WTC11 (cell line): ENCODE data around the gene PGS1. TPM values are rescaled to one million over a fixed set of nuclear protein-coding genes. Genes with fewer than 3 reads are reported as not detected.

Experiments used
- ATAC-seq: fragments of 200-7000 bp; cut with Tn5 transposase; 2 replicates; pipeline ENCODE4 v1.10.0; 2021; ENCODE audit warnings: mild to moderate bottlenecking, moderate library complexity
- CTCF ChIA-PET: fragments of 300-600 bp; sonication (Branson Sonifier 250); formaldehyde crosslinking; loops from one replicate; lab custom pipeline; 2021; ENCODE audit warnings: antibody characterized with exemption; lab: Charles Lee
- POLR2A ChIA-PET: fragments of 350-600 bp; sonication (Branson Sonifier 250); formaldehyde crosslinking; loops from one replicate; lab custom pipeline; 2021; ENCODE audit warnings: antibody characterized with exemption; lab: Charles Lee
- DNase-seq: peaks from one replicate; pipeline ENCODE4 v3.0.0; 2021; ENCODE audit warnings: low spot score
- H3K27ac Mint-ChIP-seq: 2 replicates; pipeline ENCODE4 v1.8.0; 2021; ENCODE audit warnings: mixed read lengths
- H3K27me3 Mint-ChIP-seq: 2 replicates; pipeline ENCODE4 v1.8.0; 2021; ENCODE audit warnings: low read depth, mild to moderate bottlenecking, moderate library complexity, mixed read lengths
- H3K36me3 Mint-ChIP-seq: 2 replicates; pipeline ENCODE4 v1.8.0; 2021; ENCODE audit warnings: mixed read lengths
- H3K4me1 Mint-ChIP-seq: 2 replicates; pipeline ENCODE4 v1.8.0; 2022; ENCODE audit warnings: mixed read lengths
- H3K4me3 Mint-ChIP-seq: 2 replicates; pipeline ENCODE4 v1.8.0; 2021; ENCODE audit warnings: mild to moderate bottlenecking, moderate library complexity, mixed read lengths
- H3K9me3 Mint-ChIP-seq: 2 replicates; pipeline ENCODE4 v1.8.0; 2021; ENCODE audit warnings: mixed read lengths
- CBFB ChIP-seq: sonication (generic); formaldehyde crosslinking; IDR thresholded peaks from 2 replicates; pipeline ENCODE4 v1.8.1; 2022; ENCODE audit warnings: mild to moderate bottlenecking, low read depth, missing genetic modification reagents
- CREM ChIP-seq: sonication (generic); formaldehyde crosslinking; IDR thresholded peaks from 2 replicates; pipeline ENCODE4 v1.8.1; 2022; ENCODE audit warnings: mild to moderate bottlenecking, missing genetic modification reagents, moderate library complexity
- E2F4 ChIP-seq: sonication (generic); formaldehyde crosslinking; IDR thresholded peaks from 2 replicates; pipeline ENCODE4 v1.8.1; 2022; ENCODE audit warnings: low read depth, mild to moderate bottlenecking, moderate library complexity, missing genetic modification reagents, borderline replicate concordance
- ESRRA ChIP-seq: sonication (generic); formaldehyde crosslinking; IDR thresholded peaks from 2 replicates; pipeline ENCODE4 v1.8.1; 2022; ENCODE audit warnings: mild to moderate bottlenecking, missing genetic modification reagents, borderline replicate concordance
- FOXK1 ChIP-seq: sonication (generic); formaldehyde crosslinking; IDR thresholded peaks from 2 replicates; pipeline ENCODE4 v1.8.0; 2022; ENCODE audit warnings: mild to moderate bottlenecking, moderate library complexity, missing genetic modification reagents
- GTF2I ChIP-seq: fragments of 250-450 bp; sonication (Bioruptor Pico); conservative IDR thresholded peaks from 2 replicates; pipeline ENCODE4 v1.4.0; 2021; ENCODE audit warnings: mild to moderate bottlenecking
- IRF2 ChIP-seq: sonication (generic); formaldehyde crosslinking; IDR thresholded peaks from 2 replicates; pipeline ENCODE4 v1.8.0; 2022; ENCODE audit warnings: low read depth, missing genetic modification reagents, borderline replicate concordance
- KAT7 ChIP-seq: sonication (generic); formaldehyde crosslinking; IDR thresholded peaks from 2 replicates; pipeline ENCODE4 v1.8.1; 2023; ENCODE audit warnings: missing genetic modification reagents, mild to moderate bottlenecking, borderline replicate concordance
- MYBL2 ChIP-seq: sonication (generic); formaldehyde crosslinking; IDR thresholded peaks from 2 replicates; pipeline ENCODE4 v1.8.1; 2023; ENCODE audit warnings: mild to moderate bottlenecking, moderate library complexity, missing genetic modification reagents
- NR2C2 ChIP-seq: sonication (generic); formaldehyde crosslinking; IDR thresholded peaks from 2 replicates; pipeline ENCODE4 v1.8.0; 2022; ENCODE audit warnings: mild to moderate bottlenecking, missing genetic modification reagents
- NR3C1 ChIP-seq: sonication (generic); formaldehyde crosslinking; conservative IDR thresholded peaks from 2 replicates; pipeline ENCODE4 v1.8.1; 2023; ENCODE audit warnings: low read depth, mild to moderate bottlenecking, missing genetic modification reagents
- SOX15 ChIP-seq: fragments of 250-450 bp; sonication (Bioruptor Pico); IDR thresholded peaks from 2 replicates; pipeline ENCODE4 v1.9.0; 2021; ENCODE audit warnings: mild to moderate bottlenecking
- USF1 ChIP-seq: sonication (generic); formaldehyde crosslinking; IDR thresholded peaks from 2 replicates; pipeline ENCODE4 v1.8.0; 2022; ENCODE audit warnings: mild to moderate bottlenecking, missing genetic modification reagents
- ZMAT4 ChIP-seq: fragments of 250-450 bp; sonication (Bioruptor Pico); IDR thresholded peaks from 2 replicates; pipeline ENCODE4 v1.9.0; 2021; ENCODE audit warnings: mild to moderate bottlenecking
- ZNF219 ChIP-seq: sonication (generic); formaldehyde crosslinking; IDR thresholded peaks from 2 replicates; pipeline ENCODE4 v1.8.0; 2023; ENCODE audit warnings: missing genetic modification reagents, mild to moderate bottlenecking, borderline replicate concordance
- ZNF232 ChIP-seq: sonication (generic); formaldehyde crosslinking; IDR thresholded peaks from 2 replicates; pipeline ENCODE4 v1.8.0; 2022; ENCODE audit warnings: mild to moderate bottlenecking, missing genetic modification reagents
- ZNF281 ChIP-seq: sonication (generic); formaldehyde crosslinking; IDR thresholded peaks from 2 replicates; pipeline ENCODE4 v1.8.0; 2023; ENCODE audit warnings: mild to moderate bottlenecking, missing genetic modification reagents
- ZNF396 ChIP-seq: fragments of 250-450 bp; sonication (Bioruptor Pico); IDR thresholded peaks from 2 replicates; pipeline ENCODE4 v1.8.0; 2021; ENCODE audit warnings: mild to moderate bottlenecking, moderate library complexity, borderline replicate concordance
- ZNF532 ChIP-seq: fragments of 250-450 bp; sonication (Bioruptor Pico); IDR thresholded peaks from 2 replicates; pipeline ENCODE4 v1.9.0; 2021; ENCODE audit warnings: mild to moderate bottlenecking, borderline replicate concordance
- total RNA-seq: library from RNA; stranded (reverse); gene quantifications from 3 replicates; pipeline ENCODE4 v1.2.3, GENCODE V29; 2021
- TF ChIP-seq, protein P1 (sequence below): sonication (generic); formaldehyde crosslinking; conservative IDR thresholded peaks from 2 replicates; pipeline ENCODE4 v1.8.1; 2023; ENCODE audit warnings: mild to moderate bottlenecking, low read depth, missing genetic modification reagents, moderate library complexity

The PGS1 gene
- total RNA-seq, 1 experiment from 2014 or later: 51.4 TPM

GRCh38 chr17:78406920-78407319, 28.5 kb downstream of the PGS1 start:
- TF ChIP-seq ZNF532 (CRISPR knock-in tag) (no peak), ZNF219 (CRISPR knock-in tag) (no peak), ZNF396 (CRISPR knock-in tag) (no peak), CBFB (CRISPR knock-in tag) (no peak), ZNF232 (CRISPR knock-in tag) (no peak), GTF2I (CRISPR knock-in tag) (no peak), IRF2 (no peak), NR2C2 (CRISPR knock-in tag) (no peak), ZNF281 (CRISPR knock-in tag) (no peak), USF1 (CRISPR knock-in tag) (no peak), ZMAT4 (CRISPR knock-in tag) (no peak), ESRRA (CRISPR knock-in tag) (no peak), MYBL2 (CRISPR knock-in tag) (no peak), FOXK1 (no peak), E2F4 (no peak), SOX15 (no peak)
- ATAC-seq: no peak
- Mint-ChIP-seq H3K4me1 (peaks cover 17% of the 10 kb centered on the region), H3K27ac (peak overlapping the region; percentile 78), H3K36me3 (peaks cover 37% of the 10 kb centered on the region), H3K9me3 (no peaks in the 10 kb centered on the region), H3K27me3 (no peaks in the 10 kb centered on the region), H3K4me3 (no peak overlapping the region)
- POLR2A ChIA-PET: no interaction called here
- no peak for DNase-seq
- CTCF ChIA-PET: interaction anchor here (0.5 to 2.0 kb wide), 3 partner anchors 11 to 46 kb away, joined by 3 to 8 read pairs (median 8); partner anchors contain the start of gene SOCS3

GRCh38 chr17:78407387-78408000, 29.0 kb downstream of the PGS1 start:
- peak overlapping the region; percentile 47 for H3K27ac Mint-ChIP-seq
- peaks cover 34% of the 10 kb centered on the region for H3K36me3 Mint-ChIP-seq
- ChIA-PET POLR2A (no interaction called here), CTCF (interaction anchor here (0.5 to 2.0 kb wide), 3 partner anchors 10 to 47 kb away, joined by 3 to 8 read pairs (median 8); partner anchors contain the start of gene SOCS3)
- TF ChIP-seq, protein P1, sequence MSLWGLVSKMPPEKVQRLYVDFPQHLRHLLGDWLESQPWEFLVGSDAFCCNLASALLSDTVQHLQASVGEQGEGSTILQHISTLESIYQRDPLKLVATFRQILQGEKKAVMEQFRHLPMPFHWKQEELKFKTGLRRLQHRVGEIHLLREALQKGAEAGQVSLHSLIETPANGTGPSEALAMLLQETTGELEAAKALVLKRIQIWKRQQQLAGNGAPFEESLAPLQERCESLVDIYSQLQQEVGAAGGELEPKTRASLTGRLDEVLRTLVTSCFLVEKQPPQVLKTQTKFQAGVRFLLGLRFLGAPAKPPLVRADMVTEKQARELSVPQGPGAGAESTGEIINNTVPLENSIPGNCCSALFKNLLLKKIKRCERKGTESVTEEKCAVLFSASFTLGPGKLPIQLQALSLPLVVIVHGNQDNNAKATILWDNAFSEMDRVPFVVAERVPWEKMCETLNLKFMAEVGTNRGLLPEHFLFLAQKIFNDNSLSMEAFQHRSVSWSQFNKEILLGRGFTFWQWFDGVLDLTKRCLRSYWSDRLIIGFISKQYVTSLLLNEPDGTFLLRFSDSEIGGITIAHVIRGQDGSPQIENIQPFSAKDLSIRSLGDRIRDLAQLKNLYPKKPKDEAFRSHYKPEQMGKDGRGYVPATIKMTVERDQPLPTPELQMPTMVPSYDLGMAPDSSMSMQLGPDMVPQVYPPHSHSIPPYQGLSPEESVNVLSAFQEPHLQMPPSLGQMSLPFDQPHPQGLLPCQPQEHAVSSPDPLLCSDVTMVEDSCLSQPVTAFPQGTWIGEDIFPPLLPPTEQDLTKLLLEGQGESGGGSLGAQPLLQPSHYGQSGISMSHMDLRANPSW (CRISPR knock-in tag): no peak
- TF ChIP-seq GTF2I (CRISPR knock-in tag): no peak
- no peak for TF ChIP-seq KAT7 (CRISPR knock-in tag)
- no peak for TF ChIP-seq NR3C1
- TF ChIP-seq CREM: no peak
- no peak overlapping the region for H3K4me3 Mint-ChIP-seq
- no peaks in the 10 kb centered on the region for H3K27me3 Mint-ChIP-seq
- no peaks in the 10 kb centered on the region for H3K9me3 Mint-ChIP-seq
- ATAC-seq (no peak), DNase-seq (no peak)
- H3K4me1 Mint-ChIP-seq: peaks cover 17% of the 10 kb centered on the region
